NCI-H446 treated with DMSO at 0.1 percent for 48 hours (cell line): ENCODE data around the gene CRNKL1.
"Not testable (repeated sequence)": the region's sequence is repeated elsewhere in the genome, so short reads cannot be mapped to it uniquely, and the experiment has no call there.

Experiments
- DNase-seq: peaks from one replicate; lab custom pipeline; 2025; lab: John Stamatoyannopoulos, UW

Gene CRNKL1

GRCh38 chr20:20010639-20011500 lies 41.4 kb downstream of the CRNKL1 start:
- peak; percentile 60 for DNase-seq

- DNase-seq = no peak
These were observed 42.4 kb downstream of the CRNKL1 start for GRCh38 chr20:20009784-20010253.

- DNase-seq = no peak
These were observed 46.9 kb downstream of the CRNKL1 start for GRCh38 chr20:20005342-20005741.

- DNase-seq = not testable (repeated sequence)
These were observed 48.3 kb downstream of the CRNKL1 start for GRCh38 chr20:20003955-20004322.

- no peak for DNase-seq
These were observed 49.0 kb downstream of the CRNKL1 start for GRCh38 chr20:20003031-20003954.

GRCh38 chr20:20002101-20002998 lies 49.9 kb downstream of the CRNKL1 start:
- no peak for DNase-seq

GRCh38 chr20:20000211-20000968 lies 51.9 kb downstream of the CRNKL1 start:
- DNase-seq = no peak

GRCh38 chr20:19998990-19999705 lies 53.1 kb downstream of the CRNKL1 start:
- DNase-seq = no peak

GRCh38 chr20:19996917-19997316 lies 55.3 kb downstream of the CRNKL1 start:
- DNase-seq = no peak

- DNase-seq = no peak
These were observed 56.0 kb downstream of the CRNKL1 start for GRCh38 chr20:19996222-19996621.

- DNase-seq = peak; percentile 55
These were observed 56.9 kb downstream of the CRNKL1 start for GRCh38 chr20:19995220-19995863.

- no peak for DNase-seq
These were observed 58.2 kb downstream of the CRNKL1 start for GRCh38 chr20:19993958-19994669.

GRCh38 chr20:19992996-19993908 lies 59.0 kb downstream of the CRNKL1 start:
- DNase-seq = no peak

GRCh38 chr20:19991854-19992253 lies 60.4 kb downstream of the CRNKL1 start:
- no peak for DNase-seq

- DNase-seq = no peak
These were observed 61.0 kb downstream of the CRNKL1 start for GRCh38 chr20:19991308-19991707.

GRCh38 chr20:19990850-19991249 lies 61.4 kb downstream of the CRNKL1 start:
- no peak for DNase-seq

GRCh38 chr20:19987046-19987445 lies 65.2 kb downstream of the CRNKL1 start:
- DNase-seq = no peak

- DNase-seq = no peak
These were observed 65.8 kb downstream of the CRNKL1 start for GRCh38 chr20:19986419-19986818.
